Liver (tissue), 9 donors: ENCODE measurements around the gene TIGD1. TPM values are rescaled to one million over a fixed set of nuclear protein-coding genes. Genes with fewer than 3 reads are reported as not detected.
A peak's percentile ranks its signal among the peaks of the same experiment; 100 is the strongest.

ENCODE experiments used
- DNase-seq: peaks from one replicate; pipeline ENCODE4 v3.0.0-alpha.2; 2017; ENCODE audit warnings: low spot score
- H3K27ac ChIP-seq, 2 donors: one replicate each; pipeline ENCODE4 v1.7.0; 2013; ENCODE audit warnings: inconsistent platforms in 2 of 2, low read length in 2 of 2, control low read depth in 1 of 2, low read depth in 1 of 2, mild to moderate bottlenecking in 1 of 2
- H3K27me3 ChIP-seq, 4 donors: one replicate each; pipeline versions ENCODE4 v1.6.1 to v1.7.0; 2013; ENCODE audit warnings: low read length in 3 of 4, inconsistent platforms in 1 of 4, mild to moderate bottlenecking in 1 of 4, moderate library complexity in 1 of 4; ENCODE audit not compliant: control insufficient read depth in 4 of 4, insufficient read depth in 4 of 4
- H3K36me3 ChIP-seq, 4 donors: one replicate each; pipeline versions ENCODE4 v1.6.1 to v1.7.0; 2013; ENCODE audit warnings: low read length in 3 of 4, mild to moderate bottlenecking in 3 of 4, low read depth in 1 of 4, moderate library complexity in 1 of 4; ENCODE audit not compliant: control insufficient read depth in 4 of 4, insufficient read depth in 3 of 4
- H3K4me1 ChIP-seq, 4 donors: one replicate each; pipeline versions ENCODE4 v1.6.1 to v1.7.0; 2013; ENCODE audit warnings: low read length in 3 of 4, mild to moderate bottlenecking in 3 of 4, moderate library complexity in 1 of 4; ENCODE audit not compliant: control insufficient read depth in 4 of 4, insufficient read depth in 4 of 4
- H3K4me3 ChIP-seq, 3 donors: one replicate each; pipeline versions ENCODE4 v1.6.1 to v1.7.0; 2013; ENCODE audit warnings: low read length in 3 of 3, control low read depth in 1 of 3, low read depth in 1 of 3, mild to moderate bottlenecking in 1 of 3
- H3K9ac ChIP-seq, 2 donors: one replicate each; pipeline ENCODE4 v1.7.0; 2013; ENCODE audit warnings: low read length in 2 of 2, mild to moderate bottlenecking in 2 of 2, moderate library complexity in 2 of 2, control low read depth in 1 of 2, low read depth in 1 of 2
- H3K9me3 ChIP-seq, 4 donors: one replicate each; pipeline versions ENCODE4 v1.6.1 to v1.7.0; 2013; ENCODE audit warnings: low read length in 3 of 4; ENCODE audit not compliant: control insufficient read depth in 4 of 4
- FOXA2 ChIP-seq: IDR thresholded peaks from 2 replicates; pipeline ENCODE4 v1.6.1; 2016; ENCODE audit warnings: antibody characterized with exemption
- GABPA ChIP-seq, 2 donors: IDR thresholded peaks in 1 of 2; conservative IDR thresholded peaks in 1 of 2; 2 replicates each; pipeline ENCODE4 v1.6.1; 2016; ENCODE audit warnings: antibody characterized with exemption in 2 of 2, mild to moderate bottlenecking in 1 of 2, moderate library complexity in 1 of 2
- HNF4A ChIP-seq, 2 donors: conservative IDR thresholded peaks; 2 replicates each; pipeline ENCODE4 v1.6.1; 2016; ENCODE audit warnings: antibody characterized with exemption in 2 of 2, mild to moderate bottlenecking in 2 of 2
- HNF4G ChIP-seq: IDR thresholded peaks from 2 replicates; pipeline ENCODE4 v1.6.1; 2016; ENCODE audit warnings: antibody characterized with exemption
- JUND ChIP-seq, 2 donors: IDR thresholded peaks; 2 replicates each; pipeline ENCODE4 v1.6.1; 2016; ENCODE audit warnings: antibody characterized with exemption in 2 of 2
- RXRA ChIP-seq, 2 donors: IDR thresholded peaks; 2 replicates each; pipeline ENCODE4 v1.6.1; 2017 to 2018; ENCODE audit warnings: antibody characterized with exemption in 2 of 2, mild to moderate bottlenecking in 1 of 2
- SP1 ChIP-seq: IDR thresholded peaks from 2 replicates; pipeline ENCODE4 v1.6.1; 2018; ENCODE audit warnings: antibody characterized with exemption, mild to moderate bottlenecking
- TAF1 ChIP-seq: conservative IDR thresholded peaks from 2 replicates; pipeline ENCODE4 v1.6.1; 2016; ENCODE audit warnings: antibody characterized with exemption, mild to moderate bottlenecking
- YY1 ChIP-seq: IDR thresholded peaks from 2 replicates; pipeline ENCODE4 v1.6.1; 2016; ENCODE audit warnings: antibody characterized with exemption, mild to moderate bottlenecking
- WGBS: extraction: QIAGEN DNeasy Blood & Tissue Kit; methylation state at CpG from one replicate; pipeline ENCODE4 v1.1.7; 2013; 5-methylcytosine and 5-hydroxymethylcytosine counted together
- polyA plus RNA-seq, 2 donors: library from polyadenylated mRNA; stranded (reverse) in 1 of 2; unstranded in 1 of 2; fragments of 200-250 nt in 1 of 2; fragments of >200 nt in 1 of 2; fragmentation: Nextera tagmentation in 1 of 2; extraction: Ambion mirVana in 1 of 2; gene quantifications; one replicate each; pipeline versions ENCODE4 v1.2.1 to v1.2.3, GENCODE V29; 2013 to 2015
- total RNA-seq, 2 donors: library from RNA; depleted of rRNA; stranded (reverse); fragments of >200 nt; gene quantifications; one replicate each; pipeline ENCODE4 v1.2.3, GENCODE V29; 2014
- TF ChIP-seq, protein P1 (sequence below): IDR thresholded peaks from 2 replicates; pipeline ENCODE4 v1.6.1; 2016; ENCODE audit warnings: antibody characterized with exemption
- TF ChIP-seq, protein P2 (sequence below): IDR thresholded peaks from 2 replicates; pipeline ENCODE4 v1.6.1; 2016; ENCODE audit warnings: antibody characterized with exemption, mild to moderate bottlenecking
- TF ChIP-seq, protein P3 (sequence below): fragments of 150-350 bp; IDR thresholded peaks from 2 replicates; pipeline ENCODE4 v1.5.1; 2017; ENCODE audit warnings: improper control_type of control experiment, low read depth, low read length; ENCODE audit not compliant: missing input control
- donor health status: healthy.
- donor health status: healthy.
- donor health status: healthy.
- donor health status: healthy.
- donor health status: healthy.

TIGD1 gene
- total and polyA plus RNA-seq, 4 donors = 0.50 to 3.0 (median 1.7) TPM

DNA sequence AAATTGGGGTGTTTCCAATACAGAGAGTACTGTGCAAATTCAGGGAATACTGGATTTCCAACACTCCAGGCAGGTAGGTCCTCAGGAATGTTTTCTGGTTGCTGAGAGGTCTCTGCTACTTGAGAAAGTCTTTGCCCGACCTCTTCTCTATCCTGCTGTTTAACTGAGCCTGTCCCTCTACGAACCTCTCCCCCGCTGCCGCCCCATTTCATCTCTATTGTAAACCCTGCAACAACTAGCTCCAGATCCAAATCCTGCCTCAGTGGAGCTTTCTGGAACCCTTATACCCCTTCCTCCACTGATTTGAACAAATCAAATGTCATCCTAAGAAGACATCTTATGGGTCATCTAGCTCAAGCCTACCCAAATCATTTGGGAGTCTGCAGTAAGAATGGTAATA is 1.4 kb upstream of the TIGD1 start:
- Histone ChIP-seq H3K9ac (peak overlapping the region in 1 of 2 donors; percentile 39), H3K9me3 (no peaks in the 10 kb centered on the region), H3K36me3 (peaks cover 0 to 10% (median 4%) of the 10 kb centered on the region in 4 donors), H3K4me3 (peak overlapping the region in 1 of 3 donors; percentile 83), H3K27me3 (no peaks in the 10 kb centered on the region), H3K27ac (peak overlapping the region in 1 of 2 donors; percentile 99), H3K4me1 (peaks cover 2 to 26% (median 14%) of the 10 kb centered on the region in 4 donors)
- no peak for TF ChIP-seq TAF1
- TF ChIP-seq JUND (IDR thresholded peaks at IDR 0.05) = no peak
- TF ChIP-seq, protein P1, sequence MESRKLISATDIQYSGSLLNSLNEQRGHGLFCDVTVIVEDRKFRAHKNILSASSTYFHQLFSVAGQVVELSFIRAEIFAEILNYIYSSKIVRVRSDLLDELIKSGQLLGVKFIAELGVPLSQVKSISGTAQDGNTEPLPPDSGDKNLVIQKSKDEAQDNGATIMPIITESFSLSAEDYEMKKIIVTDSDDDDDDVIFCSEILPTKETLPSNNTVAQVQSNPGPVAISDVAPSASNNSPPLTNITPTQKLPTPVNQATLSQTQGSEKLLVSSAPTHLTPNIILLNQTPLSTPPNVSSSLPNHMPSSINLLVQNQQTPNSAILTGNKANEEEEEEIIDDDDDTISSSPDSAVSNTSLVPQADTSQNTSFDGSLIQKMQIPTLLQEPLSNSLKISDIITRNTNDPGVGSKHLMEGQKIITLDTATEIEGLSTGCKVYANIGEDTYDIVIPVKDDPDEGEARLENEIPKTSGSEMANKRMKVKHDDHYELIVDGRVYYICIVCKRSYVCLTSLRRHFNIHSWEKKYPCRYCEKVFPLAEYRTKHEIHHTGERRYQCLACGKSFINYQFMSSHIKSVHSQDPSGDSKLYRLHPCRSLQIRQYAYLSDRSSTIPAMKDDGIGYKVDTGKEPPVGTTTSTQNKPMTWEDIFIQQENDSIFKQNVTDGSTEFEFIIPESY = no peak
- TF ChIP-seq SP1 = no peak
- TF ChIP-seq HNF4G = no peak
- no peak for TF ChIP-seq RXRA (IDR thresholded peaks at IDR 0.05)
- TF ChIP-seq FOXA2 = no peak
- TF ChIP-seq, protein P2, sequence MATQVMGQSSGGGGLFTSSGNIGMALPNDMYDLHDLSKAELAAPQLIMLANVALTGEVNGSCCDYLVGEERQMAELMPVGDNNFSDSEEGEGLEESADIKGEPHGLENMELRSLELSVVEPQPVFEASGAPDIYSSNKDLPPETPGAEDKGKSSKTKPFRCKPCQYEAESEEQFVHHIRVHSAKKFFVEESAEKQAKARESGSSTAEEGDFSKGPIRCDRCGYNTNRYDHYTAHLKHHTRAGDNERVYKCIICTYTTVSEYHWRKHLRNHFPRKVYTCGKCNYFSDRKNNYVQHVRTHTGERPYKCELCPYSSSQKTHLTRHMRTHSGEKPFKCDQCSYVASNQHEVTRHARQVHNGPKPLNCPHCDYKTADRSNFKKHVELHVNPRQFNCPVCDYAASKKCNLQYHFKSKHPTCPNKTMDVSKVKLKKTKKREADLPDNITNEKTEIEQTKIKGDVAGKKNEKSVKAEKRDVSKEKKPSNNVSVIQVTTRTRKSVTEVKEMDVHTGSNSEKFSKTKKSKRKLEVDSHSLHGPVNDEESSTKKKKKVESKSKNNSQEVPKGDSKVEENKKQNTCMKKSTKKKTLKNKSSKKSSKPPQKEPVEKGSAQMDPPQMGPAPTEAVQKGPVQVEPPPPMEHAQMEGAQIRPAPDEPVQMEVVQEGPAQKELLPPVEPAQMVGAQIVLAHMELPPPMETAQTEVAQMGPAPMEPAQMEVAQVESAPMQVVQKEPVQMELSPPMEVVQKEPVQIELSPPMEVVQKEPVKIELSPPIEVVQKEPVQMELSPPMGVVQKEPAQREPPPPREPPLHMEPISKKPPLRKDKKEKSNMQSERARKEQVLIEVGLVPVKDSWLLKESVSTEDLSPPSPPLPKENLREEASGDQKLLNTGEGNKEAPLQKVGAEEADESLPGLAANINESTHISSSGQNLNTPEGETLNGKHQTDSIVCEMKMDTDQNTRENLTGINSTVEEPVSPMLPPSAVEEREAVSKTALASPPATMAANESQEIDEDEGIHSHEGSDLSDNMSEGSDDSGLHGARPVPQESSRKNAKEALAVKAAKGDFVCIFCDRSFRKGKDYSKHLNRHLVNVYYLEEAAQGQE = no peak
- TF ChIP-seq, protein P3, sequence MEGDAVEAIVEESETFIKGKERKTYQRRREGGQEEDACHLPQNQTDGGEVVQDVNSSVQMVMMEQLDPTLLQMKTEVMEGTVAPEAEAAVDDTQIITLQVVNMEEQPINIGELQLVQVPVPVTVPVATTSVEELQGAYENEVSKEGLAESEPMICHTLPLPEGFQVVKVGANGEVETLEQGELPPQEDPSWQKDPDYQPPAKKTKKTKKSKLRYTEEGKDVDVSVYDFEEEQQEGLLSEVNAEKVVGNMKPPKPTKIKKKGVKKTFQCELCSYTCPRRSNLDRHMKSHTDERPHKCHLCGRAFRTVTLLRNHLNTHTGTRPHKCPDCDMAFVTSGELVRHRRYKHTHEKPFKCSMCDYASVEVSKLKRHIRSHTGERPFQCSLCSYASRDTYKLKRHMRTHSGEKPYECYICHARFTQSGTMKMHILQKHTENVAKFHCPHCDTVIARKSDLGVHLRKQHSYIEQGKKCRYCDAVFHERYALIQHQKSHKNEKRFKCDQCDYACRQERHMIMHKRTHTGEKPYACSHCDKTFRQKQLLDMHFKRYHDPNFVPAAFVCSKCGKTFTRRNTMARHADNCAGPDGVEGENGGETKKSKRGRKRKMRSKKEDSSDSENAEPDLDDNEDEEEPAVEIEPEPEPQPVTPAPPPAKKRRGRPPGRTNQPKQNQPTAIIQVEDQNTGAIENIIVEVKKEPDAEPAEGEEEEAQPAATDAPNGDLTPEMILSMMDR = no peak
- no peak for TF ChIP-seq HNF4A (conservative IDR thresholded peaks at IDR 0.05)
- TF ChIP-seq GABPA (IDR thresholded peaks at IDR 0.05 in 1 of 2, conservative IDR thresholded peaks at IDR 0.05 in 1 of 2) = no peak
- TF ChIP-seq YY1 = no peak
- DNase-seq = no peak
- WGBS = 95% methylated on average over 4 of the region's 4 CpGs

DNA sequence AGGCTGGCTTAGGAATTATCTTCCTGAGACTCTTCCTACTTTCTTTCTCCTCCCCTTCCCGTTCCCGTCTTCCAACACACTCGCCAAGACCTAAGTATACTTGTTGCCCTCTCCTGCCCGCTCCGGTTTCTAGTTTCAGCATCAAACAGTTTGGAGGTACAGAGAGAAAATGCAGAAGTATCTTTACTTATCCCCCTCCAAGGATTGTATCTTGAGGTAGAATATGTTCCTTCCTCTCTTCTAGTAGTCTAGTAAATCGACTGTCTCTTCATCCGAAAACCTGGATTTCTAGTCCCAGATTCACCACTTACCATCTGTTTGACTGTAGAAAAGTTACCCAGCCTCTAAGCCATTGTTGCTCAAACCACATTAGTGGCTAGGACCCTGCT is 887 bp upstream of the TIGD1 start:
- no peak for TF ChIP-seq GABPA (IDR thresholded peaks at IDR 0.05 in 1 of 2, conservative IDR thresholded peaks at IDR 0.05 in 1 of 2)
- WGBS = 15% methylated on average over 7 of the region's 7 CpGs
- H3K9ac ChIP-seq = peak overlapping the region; percentile 39 to 90

More for the DNA sequence above, 887 bp upstream of the TIGD1 start:
- H3K36me3 ChIP-seq = peaks cover 0 to 10% (median 1%) of the 10 kb centered on the region in 4 donors
- peaks cover 2 to 26% (median 14%) of the 10 kb centered on the region in 4 donors for H3K4me1 ChIP-seq
- H3K27me3 ChIP-seq = no peaks in the 10 kb centered on the region
- H3K9me3 ChIP-seq = no peaks in the 10 kb centered on the region
- no peak for DNase-seq
- H3K4me3 ChIP-seq = peak overlapping the region; percentile 83 to 94 (median 87)
- H3K27ac ChIP-seq = peak overlapping the region; percentile 95 to 99
